Hepatocyte (in vitro differentiated cells): ENCODE results near the gene GNAL. TPM values are rescaled to one million over a fixed set of nuclear protein-coding genes. Genes with fewer than 3 reads are reported as not detected.

ENCODE experiments used
- DNase-seq: peaks from one replicate; pipeline ENCODE4 v3.0.0-alpha.2; 2016; ENCODE audit warnings: low spot score
- H2AFZ ChIP-seq: fragments of 200-600 bp; sonication (generic); 2 replicates; pipeline ENCODE4 v1.6.0; 2016; ENCODE audit warnings: antibody characterized with exemption, mild to moderate bottlenecking
- H3K27ac ChIP-seq: fragments of 200-600 bp; sonication (generic); 2 replicates; pipeline ENCODE4 v1.5.1; 2016; ENCODE audit warnings: mild to moderate bottlenecking
- H3K27me3 ChIP-seq: fragments of 200-600 bp; sonication (generic); 2 replicates; pipeline ENCODE4 v1.6.1; 2016
- H3K36me3 ChIP-seq: fragments of 200-600 bp; sonication (generic); replicated peaks from 2 replicates; pipeline ENCODE4 v1.5.1; 2016; ENCODE audit warnings: low read depth; ENCODE audit not compliant: insufficient read depth
- H3K4me1 ChIP-seq: fragments of 200-600 bp; sonication (generic); 2 replicates; pipeline ENCODE4 v1.5.1; 2016; ENCODE audit warnings: mild to moderate bottlenecking, moderate library complexity; ENCODE audit not compliant: insufficient read depth
- H3K4me2 ChIP-seq: fragments of 200-600 bp; sonication (generic); 2 replicates; pipeline ENCODE4 v1.6.0; 2016
- H3K4me3 ChIP-seq: fragments of 200-600 bp; sonication (generic); 2 replicates; pipeline ENCODE4 v1.5.1; 2016; ENCODE audit warnings: mild to moderate bottlenecking
- H3K79me2 ChIP-seq: fragments of 200-600 bp; sonication (generic); 2 replicates; pipeline ENCODE4 v1.6.0; 2017; ENCODE audit warnings: mild to moderate bottlenecking
- H3K9me2 ChIP-seq: fragments of 200-600 bp; sonication (generic); replicated peaks from 2 replicates; pipeline ENCODE4 v1.6.0; 2017; ENCODE audit warnings: mild to moderate bottlenecking; ENCODE audit not compliant: insufficient read depth
- H3K9me3 ChIP-seq: fragments of 200-600 bp; sonication (generic); 2 replicates; pipeline ENCODE4 v1.5.1; 2016; ENCODE audit warnings: low read depth, mild to moderate bottlenecking
- H4K20me1 ChIP-seq: fragments of 200-600 bp; sonication (generic); 2 replicates; pipeline ENCODE4 v1.6.0; 2016; ENCODE audit warnings: mild to moderate bottlenecking; ENCODE audit not compliant: insufficient read depth, poor library complexity, severe bottlenecking
- EZH2 ChIP-seq: fragments of 200-600 bp; sonication (generic); IDR thresholded peaks from 2 replicates; pipeline ENCODE4 v1.6.1; 2016; ENCODE audit warnings: antibody characterized with exemption, mild to moderate bottlenecking, borderline replicate concordance
- EZH2phosphoT487 ChIP-seq: fragments of 200-600 bp; sonication (generic); IDR thresholded peaks from one replicate; pipeline ENCODE4 v1.6.1; 2018; ENCODE audit warnings: antibody characterized with exemption, mild to moderate bottlenecking, low read depth, moderate library complexity; ENCODE audit not compliant: unreplicated experiment, severe bottlenecking
- WGBS: methylation state at CpG from one replicate; pipeline ENCODE4 v1.1.6; 2016; ENCODE audit warnings: low lambda C conversion rate; ENCODE audit errors: missing lambda C conversion rate; 5-methylcytosine and 5-hydroxymethylcytosine counted together
- polyA plus RNA-seq: library from polyadenylated mRNA; unstranded; fragments of >200 nt; fragmentation: Nextera tagmentation; extraction: Ambion mirVana; gene quantifications from 2 replicates; pipeline ENCODE4 v1.2.1, GENCODE V29; 2016
- total RNA-seq: library from RNA; depleted of rRNA; stranded (reverse); fragments of >200 nt; gene quantifications from 2 replicates; pipeline ENCODE4 v1.2.3, GENCODE V29; 2014
- TF ChIP-seq, protein P1 (sequence below): fragments of 200-600 bp; sonication (generic); IDR thresholded peaks from 2 replicates; pipeline ENCODE4 v1.5.1; 2016; ENCODE audit warnings: antibody characterized with exemption, mild to moderate bottlenecking; ENCODE audit not compliant: poor library complexity

GNAL gene
- total and polyA plus RNA-seq, 2 experiments from 2014 or later = 4.4 to 5.2 TPM

DNA sequence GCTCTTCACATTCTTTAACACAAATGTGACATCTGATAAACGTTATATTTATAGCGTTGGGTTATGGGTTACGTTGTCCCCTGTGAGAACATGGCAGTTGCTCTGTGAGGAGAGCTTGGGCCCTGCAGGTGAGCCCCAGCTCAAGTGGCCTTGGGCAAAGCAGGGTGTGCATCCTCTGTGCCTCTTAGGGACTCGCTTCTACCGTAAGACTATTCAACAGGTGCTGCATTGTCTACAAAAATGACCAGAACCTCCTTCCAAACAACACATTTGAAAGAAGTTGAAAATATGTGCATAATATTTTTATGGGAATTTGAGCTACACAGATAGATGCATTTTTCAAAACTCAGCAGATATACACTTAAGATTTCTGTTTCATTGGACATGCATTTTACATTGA, 145.7 kb downstream of the GNAL start:
- Histone ChIP-seq H3K4me1 (no peaks in the 10 kb centered on the region), H3K9me2 (no peaks in the 10 kb centered on the region), H3K4me3 (no peak overlapping the region), H3K9me3 (no peaks in the 10 kb centered on the region), H3K36me3 (no peaks in the 10 kb centered on the region), H2AFZ (no peak overlapping the region), H3K79me2 (no peaks in the 10 kb centered on the region), H3K27me3 (no peaks in the 10 kb centered on the region), H3K4me2 (no peak overlapping the region), H3K27ac (no peak overlapping the region), H4K20me1 (no peaks in the 10 kb centered on the region)
- no peak for TF ChIP-seq EZH2phosphoT487
- WGBS = 83% methylated on average over 5 of the region's 5 CpGs
- no peak for DNase-seq

GRCh38 chr18:11839556-11839955, 150.5 kb downstream of the GNAL start:
- no peak overlapping the region for H2AFZ ChIP-seq
- H3K4me2 ChIP-seq = no peak overlapping the region
- no peaks in the 10 kb centered on the region for H3K9me3 ChIP-seq
- H3K79me2 ChIP-seq = no peaks in the 10 kb centered on the region
- 92% methylated on average over 6 of the region's 6 CpGs for WGBS
- DNase-seq = no peak
- H3K9me2 ChIP-seq = no peaks in the 10 kb centered on the region
- no peaks in the 10 kb centered on the region for H3K36me3 ChIP-seq
- H4K20me1 ChIP-seq = no peaks in the 10 kb centered on the region
- no peaks in the 10 kb centered on the region for H3K27me3 ChIP-seq
- TF ChIP-seq, protein P1, sequence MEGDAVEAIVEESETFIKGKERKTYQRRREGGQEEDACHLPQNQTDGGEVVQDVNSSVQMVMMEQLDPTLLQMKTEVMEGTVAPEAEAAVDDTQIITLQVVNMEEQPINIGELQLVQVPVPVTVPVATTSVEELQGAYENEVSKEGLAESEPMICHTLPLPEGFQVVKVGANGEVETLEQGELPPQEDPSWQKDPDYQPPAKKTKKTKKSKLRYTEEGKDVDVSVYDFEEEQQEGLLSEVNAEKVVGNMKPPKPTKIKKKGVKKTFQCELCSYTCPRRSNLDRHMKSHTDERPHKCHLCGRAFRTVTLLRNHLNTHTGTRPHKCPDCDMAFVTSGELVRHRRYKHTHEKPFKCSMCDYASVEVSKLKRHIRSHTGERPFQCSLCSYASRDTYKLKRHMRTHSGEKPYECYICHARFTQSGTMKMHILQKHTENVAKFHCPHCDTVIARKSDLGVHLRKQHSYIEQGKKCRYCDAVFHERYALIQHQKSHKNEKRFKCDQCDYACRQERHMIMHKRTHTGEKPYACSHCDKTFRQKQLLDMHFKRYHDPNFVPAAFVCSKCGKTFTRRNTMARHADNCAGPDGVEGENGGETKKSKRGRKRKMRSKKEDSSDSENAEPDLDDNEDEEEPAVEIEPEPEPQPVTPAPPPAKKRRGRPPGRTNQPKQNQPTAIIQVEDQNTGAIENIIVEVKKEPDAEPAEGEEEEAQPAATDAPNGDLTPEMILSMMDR = no peak
- TF ChIP-seq EZH2 (no peak), EZH2phosphoT487 (no peak)
- H3K27ac ChIP-seq = peak overlapping the region; percentile 90
- H3K4me1 ChIP-seq = peaks cover 5% of the 10 kb centered on the region
- H3K4me3 ChIP-seq = no peak overlapping the region

DNA sequence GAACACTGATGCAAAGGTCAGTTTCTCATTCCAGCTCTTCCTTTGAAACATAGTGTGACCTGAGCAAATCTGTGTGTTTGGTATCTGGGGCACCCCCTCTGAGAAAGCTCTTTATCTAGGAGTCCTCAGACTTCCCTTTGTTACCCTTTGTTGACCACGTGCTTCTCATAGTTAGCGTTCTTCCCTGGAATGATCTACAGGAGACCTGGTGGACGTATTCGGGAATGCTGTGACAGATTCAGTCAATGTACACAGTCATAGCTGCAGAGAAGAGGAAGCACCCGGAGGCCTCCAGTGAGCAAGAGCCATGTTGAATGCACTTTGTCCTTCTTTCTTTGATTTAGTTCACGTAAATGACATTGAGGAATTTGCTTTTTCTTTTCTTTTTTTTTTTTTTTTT, 151.4 kb downstream of the GNAL start:
- H3K9me2 ChIP-seq = no peaks in the 10 kb centered on the region
- no peaks in the 10 kb centered on the region for H3K79me2 ChIP-seq
- peak overlapping the region; percentile 90 for H3K27ac ChIP-seq
- peaks cover 5% of the 10 kb centered on the region for H3K4me1 ChIP-seq
- no peaks in the 10 kb centered on the region for H3K27me3 ChIP-seq
- H3K9me3 ChIP-seq = no peaks in the 10 kb centered on the region
- no peaks in the 10 kb centered on the region for H4K20me1 ChIP-seq
- H3K4me3 ChIP-seq = no peak overlapping the region
- WGBS = 32% methylated on average over 6 of the region's 6 CpGs
- no peaks in the 10 kb centered on the region for H3K36me3 ChIP-seq
- peak; percentile 68 for DNase-seq
- peak overlapping the region; percentile 37 for H2AFZ ChIP-seq
- TF ChIP-seq, protein P1 = no peak
- TF ChIP-seq EZH2 (no peak), EZH2phosphoT487 (no peak)
- peak overlapping the region; percentile 56 for H3K4me2 ChIP-seq

GRCh38 chr18:11842562-11842961, 153.5 kb downstream of the GNAL start:
- no peak overlapping the region for H3K27ac ChIP-seq
- H2AFZ ChIP-seq = no peak overlapping the region
- no peaks in the 10 kb centered on the region for H3K36me3 ChIP-seq
- H3K4me2 ChIP-seq = no peak overlapping the region
- no peaks in the 10 kb centered on the region for H3K27me3 ChIP-seq
- no peaks in the 10 kb centered on the region for H3K9me2 ChIP-seq
- WGBS = 87% methylated on average over 5 of the region's 5 CpGs
- peaks cover 5% of the 10 kb centered on the region for H3K4me1 ChIP-seq
- no peaks in the 10 kb centered on the region for H3K79me2 ChIP-seq
- no peak for DNase-seq
- no peak overlapping the region for H3K4me3 ChIP-seq
- H3K9me3 ChIP-seq = no peaks in the 10 kb centered on the region
- H4K20me1 ChIP-seq = no peaks in the 10 kb centered on the region
- TF ChIP-seq EZH2phosphoT487 (no peak), EZH2 (no peak)
- TF ChIP-seq, protein P1 = no peak
